HEK293 (cell line): ENCODE results near the gene R3HDML.
A peak's percentile ranks its signal among the peaks of the same experiment; 100 is the strongest.

Experiments used
- CTCF ChIA-PET: fragments of 350-600 bp; formaldehyde crosslinking; extraction: SDS; loops from one replicate; lab custom pipeline; 2021; ENCODE audit warnings: antibody characterized with exemption; lab: Yijun Ruan, JAX
- POLR2A ChIA-PET: fragments of 300-600 bp; formaldehyde crosslinking; extraction: SDS; loops from one replicate; lab custom pipeline; 2020; ENCODE audit warnings: antibody characterized with exemption, inconsistent platforms; lab: Yijun Ruan, JAX
- H3K27ac ChIP-seq: fragments of 200-500 bp; sonication (Bioruptor generic); 2 replicates; pipeline ENCODE4 v1.5.1; 2014; ENCODE audit warnings: low read depth, low read length, control low read depth, inconsistent platforms; ENCODE audit errors: extremely low read depth
- H3K36me3 ChIP-seq, 2 experiments: fragments of 200-500 bp in 1 of 2; sonication (Bioruptor generic) in 1 of 2; 1 replicate in 1 of 2; 2 replicates in 1 of 2; pipeline ENCODE4 v1.5.1; 2014 to 2017; ENCODE audit warnings: inconsistent platforms in 2 of 2, low read length in 2 of 2; ENCODE audit not compliant: control insufficient read depth in 2 of 2, insufficient read depth in 1 of 2
- H3K4me1 ChIP-seq: fragments of 200-500 bp; sonication (Bioruptor generic); 2 replicates; pipeline ENCODE4 v1.5.1; 2014; ENCODE audit warnings: mild to moderate bottlenecking, low read length, inconsistent platforms; ENCODE audit not compliant: control insufficient read depth, insufficient read depth
- H3K4me3 ChIP-seq: 2 replicates; pipeline ENCODE4 v1.5.1; 2011; ENCODE audit warnings: low read depth, mild to moderate bottlenecking, control low read depth, low read length, moderate library complexity
- H3K9me3 ChIP-seq: fragments of 200-500 bp; sonication (Bioruptor generic); 2 replicates; pipeline ENCODE4 v1.5.1; 2014; ENCODE audit warnings: low read depth, low read length, inconsistent platforms; ENCODE audit not compliant: control insufficient read depth, insufficient read depth
- GLIS1 ChIP-seq: fragments of 450-650 bp; formaldehyde crosslinking; IDR thresholded peaks from 2 replicates; pipeline ENCODE4 v1.5.1; 2016; ENCODE audit warnings: missing biosample characterization, missing genetic modification characterization
- KLF1 ChIP-seq: fragments of 450-650 bp; formaldehyde crosslinking; IDR thresholded peaks from 2 replicates; pipeline ENCODE4 v1.5.1; 2016; ENCODE audit warnings: missing biosample characterization, missing genetic modification characterization
- KLF16 ChIP-seq: fragments of 450-650 bp; formaldehyde crosslinking; IDR thresholded peaks from 2 replicates; pipeline ENCODE4 v1.5.1; 2017; ENCODE audit warnings: missing biosample characterization, missing genetic modification characterization
- KLF9 ChIP-seq: fragments of 450-650 bp; formaldehyde crosslinking; IDR thresholded peaks from 2 replicates; pipeline ENCODE4 v1.5.1; 2016; ENCODE audit warnings: missing biosample characterization, missing genetic modification characterization, low read depth
- SCRT2 ChIP-seq: fragments of 450-650 bp; formaldehyde crosslinking; IDR thresholded peaks from 2 replicates; pipeline ENCODE4 v1.5.1; 2016; ENCODE audit warnings: missing biosample characterization, missing genetic modification characterization
- TRIM28 ChIP-seq: IDR thresholded peaks from 2 replicates; pipeline ENCODE4 v1.6.1; 2011; ENCODE audit warnings: low read length, control low read depth, borderline replicate concordance
- WT1 ChIP-seq: fragments of 450-650 bp; formaldehyde crosslinking; IDR thresholded peaks from 2 replicates; pipeline ENCODE4 v1.5.1; 2016; ENCODE audit warnings: missing biosample characterization, missing genetic modification characterization
- ZBTB26 ChIP-seq: fragments of 450-650 bp; formaldehyde crosslinking; optimal IDR thresholded peaks from 2 replicates; pipeline ENCODE3; 2016; ENCODE audit warnings: missing biosample characterization, mild to moderate bottlenecking, missing genetic modification characterization
- ZIC2 ChIP-seq: fragments of 450-650 bp; formaldehyde crosslinking; IDR thresholded peaks from 2 replicates; pipeline ENCODE4 v1.5.1; 2016; ENCODE audit warnings: missing biosample characterization, missing genetic modification characterization
- ZNF157 ChIP-seq: fragments of 450-650 bp; formaldehyde crosslinking; IDR thresholded peaks from 2 replicates; pipeline ENCODE4 v1.5.1; 2016; ENCODE audit warnings: missing biosample characterization, missing genetic modification characterization
- ZNF174 ChIP-seq: fragments of 450-650 bp; formaldehyde crosslinking; IDR thresholded peaks from 2 replicates; pipeline ENCODE4 v1.5.0; 2017; ENCODE audit warnings: missing biosample characterization, mild to moderate bottlenecking, missing genetic modification characterization
- ZNF23 ChIP-seq: fragments of 450-650 bp; formaldehyde crosslinking; IDR thresholded peaks from 2 replicates; pipeline ENCODE4 v1.5.1; 2016; ENCODE audit warnings: missing biosample characterization, missing genetic modification characterization, borderline replicate concordance
- ZNF24 ChIP-seq: fragments of 450-650 bp; formaldehyde crosslinking; IDR thresholded peaks from 2 replicates; pipeline ENCODE4 v1.5.1; 2016; ENCODE audit warnings: missing biosample characterization, missing genetic modification characterization
- ZNF302 ChIP-seq: fragments of 450-650 bp; formaldehyde crosslinking; IDR thresholded peaks from 2 replicates; pipeline ENCODE4 v1.5.1; 2016; ENCODE audit warnings: missing biosample characterization, missing genetic modification characterization, low read depth
- ZNF335 ChIP-seq: fragments of 450-650 bp; formaldehyde crosslinking; conservative IDR thresholded peaks from 2 replicates; pipeline ENCODE4 v1.5.1; 2016; ENCODE audit warnings: missing biosample characterization, missing genetic modification characterization
- ZNF362 ChIP-seq: fragments of 450-650 bp; formaldehyde crosslinking; IDR thresholded peaks from 2 replicates; pipeline ENCODE4 v1.5.1; 2016; ENCODE audit warnings: missing biosample characterization, missing genetic modification characterization
- ZNF423 ChIP-seq: fragments of 450-650 bp; formaldehyde crosslinking; IDR thresholded peaks from 2 replicates; pipeline ENCODE4 v1.5.1; 2016; ENCODE audit warnings: missing biosample characterization, missing genetic modification characterization
- ZNF530 ChIP-seq: fragments of 450-650 bp; formaldehyde crosslinking; IDR thresholded peaks from 2 replicates; pipeline ENCODE4 v1.5.1; 2016; ENCODE audit warnings: low read depth, missing biosample characterization, missing genetic modification characterization
- ZNF677 ChIP-seq: fragments of 450-650 bp; IDR thresholded peaks from 2 replicates; pipeline ENCODE4 v1.5.0; 2018; ENCODE audit warnings: missing biosample characterization, mild to moderate bottlenecking, missing genetic modification characterization, moderate library complexity
- ZSCAN23 ChIP-seq: fragments of 450-650 bp; formaldehyde crosslinking; IDR thresholded peaks from 2 replicates; pipeline ENCODE4 v1.5.1; 2016; ENCODE audit warnings: missing biosample characterization, missing genetic modification characterization

The R3HDML gene

GRCh38 chr20:44304383-44304782, 32.5 kb upstream of the R3HDML start:
- POLR2A ChIA-PET, result no interaction called here
- Histone ChIP-seq H3K4me1 (no peaks in the 10 kb centered on the region), H3K9me3 (no peaks in the 10 kb centered on the region), H3K36me3 (peaks cover 0 to 5% of the 10 kb centered on the region in 2 experiments; a peak in 1 of 3 replicates), H3K4me3 (no peak overlapping the region), H3K27ac (no peak overlapping the region)
- TF ChIP-seq SCRT2 (tag by site-specific recombination), result peak; percentile 58
- TF ChIP-seq KLF9, result no peak
- CTCF ChIA-PET, result no interaction called here

- Histone ChIP-seq H3K27ac (no peak overlapping the region), H3K4me3 (no peak overlapping the region), H3K36me3 (peaks cover 0 to 5% of the 10 kb centered on the region in 2 experiments; a peak in 1 of 3 replicates), H3K4me1 (no peaks in the 10 kb centered on the region), H3K9me3 (no peaks in the 10 kb centered on the region)
- TF ChIP-seq ZNF530 (tag by site-specific recombination) (no peak), ZSCAN23 (tag by site-specific recombination) (no peak), ZBTB26 (tag by site-specific recombination) (no peak), ZNF362 (tag by site-specific recombination) (no peak), ZNF677 (tag by site-specific recombination) (no peak), ZNF174 (no peak), TRIM28 (no peak), ZNF423 (no peak), ZNF157 (no peak), KLF16 (tag by site-specific recombination) (no peak), ZNF302 (tag by site-specific recombination) (no peak), ZNF23 (tag by site-specific recombination) (no peak), ZNF24 (tag by site-specific recombination) (no peak)
- CTCF ChIA-PET, result no interaction called here
- POLR2A ChIA-PET, result no interaction called here
Observed at GRCh38 chr20:44306927-44307326, 29.9 kb upstream of the R3HDML start.

- peak overlapping the region; percentile 68 for H3K4me3 ChIP-seq
- CTCF ChIA-PET, result interaction anchor here (0.6 to 6.1 kb wide), 29 partner anchors 9 to 560 kb away, joined by 3 to 187 read pairs (median 4); partner anchors contain the start of gene GDAP1L1
- POLR2A ChIA-PET, result interaction anchor here (0.9 to 1.6 kb wide), 3 partner anchors 9 to 293 kb away, joined by 3 to 4 read pairs (median 3); partner anchors contain the start of gene OSER1
- no peaks in the 10 kb centered on the region for H3K4me1 ChIP-seq
- H3K36me3 ChIP-seq, result peaks cover 0 to 5% of the 10 kb centered on the region in 2 experiments; a peak in 1 of 3 replicates
- H3K27ac ChIP-seq, result no peak overlapping the region; the same call in 1 of the 2 replicates
- H3K9me3 ChIP-seq, result no peaks in the 10 kb centered on the region
- TF ChIP-seq WT1 (tag by site-specific recombination) (no peak), GLIS1 (peak; percentile 39), KLF1 (tag by site-specific recombination) (peak; percentile 31; the same call in 1 of the 2 replicates), ZNF335 (peak; percentile 86), ZIC2 (tag by site-specific recombination) (peak; percentile 33; the same call in 1 of the 2 replicates)
Observed at GRCh38 chr20:44309763-44310663, 26.8 kb upstream of the R3HDML start.
